Testis (tissue), 3 donors: ENCODE data around the gene TUBB4A. TPM values are rescaled to one million over a fixed set of nuclear protein-coding genes. Genes with fewer than 3 reads are reported as not detected.

ENCODE experiments used
- DNase-seq: peaks from one replicate; pipeline ENCODE4 v3.0.0-alpha.2; 2019
- H3K27ac ChIP-seq, 2 donors: fragments of 200-600 bp; sonication (generic); one replicate each; pipeline ENCODE4 v1.5.1; 2019
- H3K27me3 ChIP-seq: fragments of 200-600 bp; sonication (generic); one replicate; pipeline ENCODE4 v1.5.1; 2019
- H3K36me3 ChIP-seq: fragments of 200-600 bp; sonication (generic); one replicate; pipeline ENCODE4 v1.5.1; 2017; ENCODE audit warnings: low read depth; ENCODE audit errors: missing control alignments
- H3K4me1 ChIP-seq: fragments of 200-600 bp; sonication (generic); one replicate; pipeline ENCODE4 v1.5.1; 2019
- H3K4me3 ChIP-seq, 2 donors: fragments of 200-600 bp; sonication (generic); one replicate each; pipeline ENCODE4 v1.5.1; 2017 to 2019
- H3K9me3 ChIP-seq: fragments of 200-600 bp; sonication (generic); one replicate; pipeline ENCODE4 v1.5.1; 2017
- POLR2A ChIP-seq: fragments of 450-650 bp; IDR thresholded peaks from one replicate; pipeline ENCODE4 v1.6.1; 2017; ENCODE audit warnings: antibody characterized with exemption, mild to moderate bottlenecking, moderate library complexity
- WGBS, 2 donors: methylation state at CpG; one replicate each; pipeline ENCODE4 v1.1.5; 2018; 5-methylcytosine and 5-hydroxymethylcytosine counted together
- intact Hi-C: fragments of 100-400 bp; cut with DNase I; formaldehyde crosslinking; loops from one replicate; pipeline ENCODE4 v1.15.1; 2023; ENCODE audit warnings: low total_unique reads
- polyA plus RNA-seq: library from polyadenylated mRNA; stranded (reverse); fragments of 350-450 nt; fragmentation: Illumina TruSeq; extraction: RNeasy Lipid Tissue Mini Kit (QIAGEN cat#74804); gene quantifications from one replicate; pipeline ENCODE4 v1.2.3, GENCODE V29; 2014; ENCODE audit warnings: low read depth, low replicate concordance; ENCODE audit not compliant: insufficient read depth
- total RNA-seq, 2 donors: library from RNA; depleted of rRNA; stranded (reverse); fragments of >200 nt; gene quantifications; one replicate each; pipeline ENCODE4 v1.2.3, GENCODE V29; 2016
- TF ChIP-seq, protein P1 (sequence below), 3 experiments: fragments of 450-650 bp in 2 of 3; fragments of 200-600 bp in 1 of 3; sonication (generic) in 1 of 3; IDR thresholded peaks; one replicate each; pipeline ENCODE4 v1.5.1; 2016 to 2019; ENCODE audit warnings: antibody characterized with exemption in 3 of 3, mild to moderate bottlenecking in 2 of 3, moderate library complexity in 1 of 3

The TUBB4A gene
- total and polyA plus RNA-seq, 3 donors from 2014 or later, result 205 to 277 (median 217) TPM

DNA sequence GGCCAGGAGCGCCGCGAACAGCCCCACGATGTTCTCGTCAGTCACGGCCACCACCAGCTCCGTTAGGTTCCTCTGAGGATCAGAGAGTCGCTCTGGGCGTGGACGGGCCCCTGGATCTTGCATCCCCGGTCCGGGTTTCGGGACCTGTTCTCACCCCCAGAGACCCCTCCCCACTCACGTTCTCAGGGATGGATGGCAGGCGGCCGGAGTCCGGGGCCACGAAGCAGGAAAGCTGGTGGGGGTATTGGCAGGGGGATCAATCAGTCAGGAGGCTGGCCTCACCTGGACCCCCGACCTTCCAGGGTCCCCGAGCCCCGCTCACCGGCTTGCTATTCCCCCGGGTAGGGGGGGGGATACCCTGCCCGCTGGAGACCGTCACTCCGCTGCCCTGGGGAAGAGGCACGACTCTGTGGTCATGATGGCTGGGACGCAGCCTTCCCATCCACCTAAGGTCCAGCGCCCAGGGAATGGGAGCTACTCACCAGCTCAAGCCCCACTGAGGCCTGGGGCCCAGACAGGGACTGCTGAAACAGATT is 25.1 kb downstream of the TUBB4A start:
- Histone ChIP-seq H3K36me3 (no peaks in the 10 kb centered on the region), H3K27me3 (no peaks in the 10 kb centered on the region), H3K4me3 (peak overlapping the region; percentile 15 to 25), H3K4me1 (no peaks in the 10 kb centered on the region), H3K9me3 (no peaks in the 10 kb centered on the region), H3K27ac (no peak overlapping the region)
- no peak for TF ChIP-seq POLR2A
- TF ChIP-seq, protein P1, sequence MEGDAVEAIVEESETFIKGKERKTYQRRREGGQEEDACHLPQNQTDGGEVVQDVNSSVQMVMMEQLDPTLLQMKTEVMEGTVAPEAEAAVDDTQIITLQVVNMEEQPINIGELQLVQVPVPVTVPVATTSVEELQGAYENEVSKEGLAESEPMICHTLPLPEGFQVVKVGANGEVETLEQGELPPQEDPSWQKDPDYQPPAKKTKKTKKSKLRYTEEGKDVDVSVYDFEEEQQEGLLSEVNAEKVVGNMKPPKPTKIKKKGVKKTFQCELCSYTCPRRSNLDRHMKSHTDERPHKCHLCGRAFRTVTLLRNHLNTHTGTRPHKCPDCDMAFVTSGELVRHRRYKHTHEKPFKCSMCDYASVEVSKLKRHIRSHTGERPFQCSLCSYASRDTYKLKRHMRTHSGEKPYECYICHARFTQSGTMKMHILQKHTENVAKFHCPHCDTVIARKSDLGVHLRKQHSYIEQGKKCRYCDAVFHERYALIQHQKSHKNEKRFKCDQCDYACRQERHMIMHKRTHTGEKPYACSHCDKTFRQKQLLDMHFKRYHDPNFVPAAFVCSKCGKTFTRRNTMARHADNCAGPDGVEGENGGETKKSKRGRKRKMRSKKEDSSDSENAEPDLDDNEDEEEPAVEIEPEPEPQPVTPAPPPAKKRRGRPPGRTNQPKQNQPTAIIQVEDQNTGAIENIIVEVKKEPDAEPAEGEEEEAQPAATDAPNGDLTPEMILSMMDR (IDR thresholded peaks at IDR 0.05), result no peak
- 11 to 12% methylated on average over 19 to 28 of the region's 29 CpGs for WGBS, 2 donors
- intact Hi-C loops, result no loop called here
- no peak for DNase-seq

DNA sequence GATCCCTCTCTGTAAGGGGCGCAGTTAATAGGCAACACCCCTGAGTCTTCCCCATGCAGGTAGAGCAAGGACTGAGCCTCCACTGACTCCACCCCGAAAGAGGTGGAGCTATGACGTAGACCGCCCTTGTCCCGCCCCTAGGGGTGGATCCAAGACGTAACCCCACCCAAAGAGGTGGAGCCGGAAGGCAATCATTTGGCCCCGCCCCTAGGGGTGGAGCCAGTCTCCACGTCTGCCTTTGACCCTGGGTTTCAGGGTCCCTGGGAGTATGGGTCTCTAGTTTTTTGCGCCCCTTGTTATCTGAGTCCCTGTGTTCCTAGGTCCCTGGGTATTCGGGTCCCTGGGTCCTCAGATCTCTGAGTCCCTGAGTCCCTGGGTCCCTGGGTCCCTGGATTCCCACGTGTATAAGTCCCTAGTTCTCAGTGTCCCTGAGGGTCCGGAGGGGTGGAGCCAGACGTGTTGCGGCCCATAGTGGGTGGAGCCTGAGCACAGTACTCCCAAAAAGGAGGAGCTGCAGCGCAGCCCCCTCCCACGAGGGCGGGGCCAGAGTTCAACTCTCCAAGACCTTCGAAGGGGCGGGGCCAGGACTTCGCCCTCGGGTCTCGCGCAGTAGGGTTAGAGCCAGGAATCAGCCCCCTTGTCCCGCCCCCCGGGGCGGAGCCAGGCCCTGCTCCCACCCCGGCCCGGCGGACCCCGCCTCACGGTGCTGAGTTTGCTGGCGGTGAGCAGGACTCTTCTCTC is 25.8 kb downstream of the TUBB4A start:
- WGBS, 2 donors, result 12 to 16% methylated on average over 11 to 33 of the region's 33 CpGs
- Histone ChIP-seq H3K36me3 (no peaks in the 10 kb centered on the region), H3K27me3 (no peaks in the 10 kb centered on the region), H3K27ac (no peak overlapping the region), H3K4me1 (no peaks in the 10 kb centered on the region), H3K9me3 (no peaks in the 10 kb centered on the region), H3K4me3 (peak overlapping the region; percentile 15 to 25)
- peak; percentile 83 for DNase-seq
- TF ChIP-seq POLR2A, result no peak
- TF ChIP-seq, protein P1 (IDR thresholded peaks at IDR 0.05), result no peak
- intact Hi-C loops, result no loop called here

DNA sequence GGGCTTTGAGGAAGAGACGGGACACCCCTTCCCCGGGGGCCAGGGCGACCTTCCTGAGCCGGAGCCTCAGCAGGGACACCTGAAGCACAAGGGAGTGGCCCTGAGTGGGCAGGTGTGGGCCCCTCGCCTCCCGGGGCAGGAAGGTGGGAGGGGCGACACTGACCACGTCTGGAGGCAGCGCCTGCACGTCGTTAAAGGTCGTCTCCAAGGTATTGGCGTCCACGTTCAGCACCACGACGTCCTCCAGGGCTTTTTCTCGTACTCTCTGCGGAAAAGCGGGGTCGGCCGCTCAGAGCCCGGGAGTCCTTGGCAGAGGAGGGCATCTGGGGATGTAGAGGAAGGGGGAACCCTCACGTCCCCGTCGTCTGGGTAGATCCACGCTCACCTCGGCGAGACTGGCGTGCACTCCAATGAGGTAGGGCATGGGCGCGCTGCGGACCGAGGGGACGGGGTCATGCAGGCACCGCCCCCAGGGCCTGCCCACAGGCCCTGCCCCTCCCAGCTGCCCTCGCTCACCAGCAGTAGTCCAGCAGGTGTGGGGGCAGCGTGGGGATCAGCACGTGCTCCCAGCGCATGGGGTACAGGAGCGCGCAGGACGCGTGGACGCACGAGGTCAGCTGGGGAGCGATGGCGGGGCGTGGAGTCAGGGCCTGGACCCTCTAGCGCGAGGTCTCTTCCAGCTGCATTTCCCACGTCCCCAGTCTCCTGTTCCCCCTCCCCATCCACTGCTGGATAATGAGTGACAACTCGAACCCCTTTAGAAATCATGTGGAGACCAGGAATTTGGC is 26.6 kb downstream of the TUBB4A start:
- no peaks in the 10 kb centered on the region for H3K4me1 ChIP-seq
- no peaks in the 10 kb centered on the region for H3K36me3 ChIP-seq
- H3K27ac ChIP-seq, result no peak overlapping the region
- no peaks in the 10 kb centered on the region for H3K9me3 ChIP-seq
- no peak for DNase-seq
- H3K27me3 ChIP-seq, result no peaks in the 10 kb centered on the region
- peak overlapping the region; percentile 6 to 25 for H3K4me3 ChIP-seq
- intact Hi-C loops, result no loop called here
- WGBS, 2 donors, result 7 to 24% methylated on average over 15 to 44 of the region's 52 CpGs
- TF ChIP-seq, protein P1 (IDR thresholded peaks at IDR 0.05), result no peak
- TF ChIP-seq POLR2A, result no peak

DNA sequence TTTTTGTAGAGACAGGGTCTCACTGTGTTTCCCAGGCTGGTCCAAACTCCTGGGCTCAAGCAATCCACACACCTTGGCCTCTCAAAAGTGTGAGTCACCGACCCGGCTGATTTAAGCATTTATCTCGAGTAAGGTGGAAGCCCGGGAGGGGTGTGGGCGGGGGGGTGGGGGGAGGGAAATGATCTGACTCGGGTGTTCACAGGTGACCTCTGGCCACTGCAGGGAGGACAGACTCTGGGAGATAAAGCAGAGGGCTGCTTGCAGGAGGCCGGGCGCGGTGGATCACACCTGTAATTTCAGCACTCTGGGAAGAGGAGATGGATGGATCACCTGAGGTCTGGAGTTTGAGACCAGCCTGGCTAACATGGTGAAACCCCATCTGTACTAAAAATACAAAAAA is 28.5 kb downstream of the TUBB4A start:
- WGBS, 2 donors, result 76 to 80% methylated on average over 9 of the region's 9 CpGs
- intact Hi-C loops, result no loop called here
- no peak for DNase-seq
- no peak overlapping the region for H3K4me3 ChIP-seq
- no peaks in the 10 kb centered on the region for H3K4me1 ChIP-seq
- H3K36me3 ChIP-seq, result no peaks in the 10 kb centered on the region
- H3K9me3 ChIP-seq, result no peaks in the 10 kb centered on the region
- TF ChIP-seq POLR2A, result no peak
- TF ChIP-seq, protein P1 (IDR thresholded peaks at IDR 0.05), result no peak
- no peaks in the 10 kb centered on the region for H3K27me3 ChIP-seq
- no peak overlapping the region for H3K27ac ChIP-seq
